ENCODE data around the gene BCL2.

BCL2 gene

DNA sequence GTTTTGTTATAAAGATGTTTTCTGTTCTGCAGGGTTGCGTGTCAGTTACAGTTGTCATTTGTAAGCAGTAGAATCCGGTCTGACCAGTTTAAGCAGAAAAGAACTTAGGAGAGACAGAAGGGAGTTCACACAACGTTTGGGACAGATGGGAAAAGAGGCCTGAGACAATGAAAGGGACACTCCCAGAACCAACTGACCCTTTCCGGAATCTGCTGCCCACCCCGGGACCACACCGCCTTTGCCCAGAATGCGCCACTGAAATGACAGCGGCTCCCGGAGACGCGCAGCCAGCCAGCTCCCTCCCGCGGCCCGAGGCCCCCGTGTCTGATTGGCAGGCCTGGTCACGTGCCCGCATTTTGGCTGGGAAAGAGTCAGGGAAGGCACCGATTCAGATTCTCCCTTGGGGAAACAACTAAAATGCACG, 244.6 kb downstream of the BCL2 start:
- peak; percentile 72 for DNase-seq

DNA sequence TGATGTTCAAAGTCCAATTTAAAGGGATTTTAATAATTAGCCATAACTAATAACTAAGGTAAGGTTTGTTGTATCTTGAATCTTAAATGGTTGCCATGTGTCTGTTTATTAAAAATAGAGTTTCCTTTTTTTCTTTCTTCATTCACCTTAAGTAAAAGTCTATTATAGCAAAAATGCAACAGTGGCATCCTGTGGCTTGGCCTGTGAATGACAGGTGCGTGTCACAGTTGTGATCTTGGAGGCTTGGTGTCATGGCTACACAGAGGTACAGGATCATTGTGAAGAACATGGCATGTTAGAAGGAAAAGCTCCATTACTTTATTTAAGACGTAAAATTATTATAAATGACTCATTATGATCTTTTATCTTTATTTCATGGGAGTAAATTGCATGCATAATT, 246.1 kb downstream of the BCL2 start:
- DNase-seq, result peak; percentile 19

All from COR-L47 (cell line).